ENCODE results near the gene KIR3DL2.
"Not testable (repeated sequence)": the region's sequence is repeated elsewhere in the genome, so short reads cannot be mapped to it uniquely, and the experiment has no call there.

The KIR3DL2 gene

GRCh38 chr19:54863459-54863858 lies 13.2 kb downstream of the KIR3DL2 start:
- not testable (repeated sequence) for DNase-seq (ENCODE audit: low read depth in 1 of 2, low spot score in 1 of 2)

DNA sequence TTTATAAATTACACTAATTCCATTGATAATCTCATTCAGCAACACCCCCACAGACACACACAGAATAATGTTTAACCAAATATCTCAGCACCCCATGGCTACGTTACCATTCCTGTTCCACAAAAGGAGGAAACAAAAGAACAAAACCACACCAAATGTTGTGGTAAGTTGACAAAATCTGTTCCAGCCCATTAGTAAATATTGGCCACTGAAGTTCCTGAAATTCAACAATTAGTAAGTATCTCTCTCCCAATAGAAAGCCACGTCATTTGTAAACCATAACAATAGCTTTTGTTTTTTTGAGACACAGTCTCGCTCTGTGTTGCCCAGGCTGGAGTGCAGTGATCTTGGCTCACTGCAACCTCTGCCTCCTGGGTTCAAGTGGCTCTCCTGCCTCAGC lies 21.5 kb downstream of the KIR3DL2 start:
- DNase-seq (ENCODE audit: low read depth in 1 of 2, low spot score in 1 of 2) = no peak

DNA sequence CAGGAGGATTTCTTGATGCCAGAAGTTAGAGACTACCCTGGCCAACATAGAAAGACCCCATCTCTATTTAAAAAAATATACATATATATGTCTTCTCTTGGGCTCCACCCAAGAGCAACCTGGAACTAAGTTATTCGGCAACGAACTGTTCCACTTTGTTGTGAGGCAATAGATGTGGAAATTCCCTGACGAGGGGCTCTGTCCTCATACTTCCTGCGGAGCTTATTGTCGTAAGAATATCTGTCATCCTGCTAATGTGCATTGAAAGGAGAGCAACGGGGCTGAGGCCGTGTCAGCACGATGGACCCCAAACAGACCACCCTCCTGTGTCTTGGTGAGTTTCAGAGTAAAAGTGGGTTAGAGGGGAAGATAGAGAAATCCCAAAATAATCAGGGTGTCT lies 23.7 kb downstream of the KIR3DL2 start, which contains the start of gene FCAR:
Gene FCAR (plus strand): TSS at position 246 of the 400 bp plus-strand sequence. CDS start 55 bp downstream, at position 301.
- no peak for DNase-seq (ENCODE audit: low read depth in 1 of 2, low spot score in 1 of 2)

DNA sequence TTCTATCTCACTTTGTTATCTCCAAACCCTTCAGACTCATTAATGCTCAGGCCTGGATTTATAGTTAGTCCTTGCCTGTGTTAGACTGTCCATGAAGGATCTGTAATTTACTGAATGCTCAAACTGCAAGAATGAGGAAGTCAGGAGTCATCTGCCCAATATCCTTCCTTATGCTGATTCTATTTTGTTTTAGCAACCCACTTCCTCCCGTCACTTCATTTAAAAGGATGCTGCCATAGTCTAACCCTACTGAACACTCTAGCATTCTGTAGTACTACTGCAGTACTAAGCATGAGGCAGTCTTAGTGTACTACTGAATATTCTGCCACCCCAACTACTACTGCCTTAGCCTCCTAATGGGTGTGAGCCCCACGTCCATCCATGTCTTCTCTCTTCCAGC lies 25.3 kb downstream of the KIR3DL2 start:
- DNase-seq (ENCODE audit: low read depth in 1 of 2, low spot score in 1 of 2) = no peak

- DNase-seq (ENCODE audit: low read depth in 1 of 2, low spot score in 1 of 2) = no peak
Observed at GRCh38 chr19:54877471-54877870, 27.2 kb downstream of the KIR3DL2 start.

DNA sequence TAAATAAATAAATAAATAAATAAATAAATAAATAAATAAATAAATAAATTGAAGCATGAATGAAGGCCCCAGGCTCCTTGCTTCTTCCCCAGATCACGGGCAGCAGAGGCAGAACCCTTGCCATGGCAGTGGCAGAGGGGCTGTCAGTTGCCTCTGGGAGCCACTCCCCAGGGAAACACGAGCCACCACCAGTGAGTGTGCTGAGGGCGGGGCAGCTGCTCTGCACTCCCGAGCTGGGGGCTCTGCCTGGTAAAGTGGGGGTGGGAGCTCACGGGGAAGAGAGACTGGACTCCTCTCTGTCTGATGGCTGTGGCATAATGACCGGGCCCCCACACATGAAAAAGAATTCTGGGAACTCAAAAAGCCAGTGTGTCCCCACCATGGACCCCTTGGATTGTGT lies 31.6 kb downstream of the KIR3DL2 start:
- DNase-seq (ENCODE audit: low read depth in 1 of 2, low spot score in 1 of 2) = no peak

GRCh38 chr19:54882758-54883157 lies 32.5 kb downstream of the KIR3DL2 start:
- no peak for DNase-seq (ENCODE audit: low read depth in 1 of 2, low spot score in 1 of 2)

DNA sequence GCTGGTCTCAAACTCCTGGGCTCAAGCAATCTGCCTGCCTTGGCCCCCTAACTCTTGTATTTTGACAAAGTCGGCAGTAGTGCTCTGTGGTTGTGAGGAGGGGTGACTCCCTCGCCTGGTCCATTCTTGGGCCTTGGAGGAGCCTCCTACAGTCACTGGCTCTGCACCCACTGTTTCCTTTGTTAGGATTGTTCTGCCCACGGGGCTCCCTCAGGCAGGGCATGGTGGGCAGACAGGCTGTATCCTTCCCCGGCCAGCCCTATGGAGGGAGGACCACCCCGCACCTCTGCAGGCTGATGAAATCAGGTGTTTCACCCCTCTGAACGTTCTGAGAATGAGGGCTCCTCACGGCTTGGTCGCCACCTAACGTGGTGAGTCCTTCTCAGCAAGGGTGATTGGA lies 33.0 kb downstream of the KIR3DL2 start:
- DNase-seq (ENCODE audit: low read depth in 1 of 2, low spot score in 1 of 2) = no peak

DNA sequence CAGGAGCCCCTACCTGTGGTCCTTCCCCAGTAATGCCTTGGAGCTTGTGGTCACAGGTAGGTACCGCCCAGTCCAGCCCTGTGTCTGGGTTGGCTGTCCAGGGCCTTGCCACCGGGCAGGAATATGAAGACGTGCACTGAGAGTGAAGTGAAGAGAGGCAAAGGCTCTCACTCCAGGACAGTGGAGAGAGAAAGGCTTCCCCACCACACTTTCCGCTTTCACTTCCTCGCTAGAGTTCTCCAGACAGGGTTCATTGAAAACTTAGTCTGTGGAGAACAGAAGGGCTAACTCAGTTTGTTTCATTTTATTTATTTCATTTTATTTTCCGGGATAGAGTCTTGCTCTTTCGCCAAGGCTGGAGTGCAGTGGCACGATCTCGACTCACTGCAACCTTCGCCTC lies 38.0 kb downstream of the KIR3DL2 start:
- DNase-seq (ENCODE audit: low read depth in 1 of 2, low spot score in 1 of 2) = no peak

GRCh38 chr19:54889566-54889965 lies 39.3 kb downstream of the KIR3DL2 start:
- no peak for DNase-seq (ENCODE audit: low read depth in 1 of 2, low spot score in 1 of 2)

DNA sequence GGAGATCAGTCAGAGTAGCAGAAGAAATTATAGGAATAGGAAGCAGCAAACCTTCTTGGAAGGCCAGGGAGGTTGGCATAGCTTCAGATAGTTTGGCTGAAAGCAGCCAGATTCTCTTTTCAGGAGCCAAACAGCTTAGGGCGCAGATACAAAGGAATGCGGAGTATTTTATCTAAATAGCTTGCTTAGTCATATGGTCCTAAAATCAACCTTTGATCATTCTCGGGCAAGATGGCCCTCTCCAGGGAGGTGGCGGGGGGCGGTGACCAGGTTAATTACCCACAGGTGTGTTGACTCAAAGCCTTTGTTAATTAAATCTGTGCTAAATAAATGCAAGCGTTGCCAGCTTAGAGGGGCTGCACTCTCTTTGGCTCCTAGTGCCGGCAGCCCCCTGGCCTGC lies 43.2 kb downstream of the KIR3DL2 start:
- no peak for DNase-seq (ENCODE audit: low read depth in 1 of 2, low spot score in 1 of 2)

- DNase-seq (ENCODE audit: low read depth in 1 of 2, low spot score in 1 of 2) = not testable (repeated sequence)
Observed at GRCh38 chr19:54894106-54894505, 43.9 kb downstream of the KIR3DL2 start.

DNA sequence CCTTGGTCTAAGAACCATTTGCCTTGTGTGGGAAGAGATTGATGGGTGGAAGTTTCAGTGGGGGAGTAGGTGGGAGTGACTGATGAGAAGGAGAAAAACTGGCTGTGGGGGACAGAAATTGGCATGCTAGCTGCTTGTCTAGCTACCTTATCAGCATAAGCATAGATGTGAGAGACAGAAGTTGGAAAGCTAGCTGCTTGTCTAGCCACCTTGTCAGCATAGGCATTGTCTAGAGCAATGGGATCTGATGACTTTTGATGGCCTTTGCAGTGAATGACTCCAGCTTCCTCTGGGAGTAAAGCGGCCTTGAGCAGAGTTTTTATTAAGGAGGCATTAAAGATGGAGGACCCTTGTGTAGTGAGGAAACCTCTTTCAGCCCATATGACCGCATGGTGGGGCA lies 45.8 kb downstream of the KIR3DL2 start:
- DNase-seq (ENCODE audit: low read depth in 1 of 2, low spot score in 1 of 2) = no peak

DNA sequence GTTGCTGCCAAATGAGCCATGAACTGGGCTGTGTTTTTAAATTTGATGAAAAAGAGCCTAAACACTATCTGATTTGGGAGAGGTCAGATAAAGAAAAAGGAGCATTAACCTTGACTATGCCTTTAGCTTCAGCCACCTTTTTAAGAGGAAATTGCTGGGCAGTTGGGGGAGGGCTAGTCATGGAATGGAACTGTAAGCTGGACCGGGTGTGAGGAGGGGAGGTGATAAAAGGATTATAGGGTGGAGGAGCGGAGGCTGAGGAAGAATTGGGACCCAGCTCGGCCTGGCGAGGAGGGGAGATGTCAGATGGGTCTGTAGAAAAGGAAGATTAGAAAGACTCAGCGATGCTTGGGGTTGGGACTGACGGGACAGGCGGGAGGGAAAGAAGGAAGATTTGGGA lies 48.4 kb downstream of the KIR3DL2 start:
- not testable (repeated sequence) for DNase-seq (ENCODE audit: low read depth in 1 of 2, low spot score in 1 of 2)

GRCh38 chr19:54899646-54900045 lies 49.4 kb downstream of the KIR3DL2 start:
- DNase-seq (ENCODE audit: low read depth in 1 of 2, low spot score in 1 of 2) = not testable (repeated sequence)

DNA sequence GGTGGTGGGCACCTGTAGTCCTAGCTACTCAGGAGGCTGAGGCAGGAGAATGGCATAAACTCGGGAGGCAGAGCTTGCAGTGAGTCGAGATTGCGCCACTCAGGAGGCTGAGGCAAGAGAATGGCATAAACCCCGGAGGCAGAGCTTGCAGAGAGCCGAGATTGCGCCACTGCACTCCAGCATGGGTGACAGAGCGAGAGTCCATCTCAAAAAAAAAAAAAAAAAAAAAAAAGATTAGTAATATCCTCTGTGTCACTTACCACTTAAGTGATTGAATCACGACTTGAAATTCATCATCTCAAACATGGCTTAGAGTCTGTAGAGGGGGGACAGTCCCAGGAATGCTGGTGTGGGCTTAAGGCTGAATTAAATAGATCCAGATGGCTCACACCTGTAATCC lies 50.9 kb downstream of the KIR3DL2 start:
- DNase-seq (ENCODE audit: low read depth in 1 of 2, low spot score in 1 of 2) = not testable (repeated sequence)

DNA sequence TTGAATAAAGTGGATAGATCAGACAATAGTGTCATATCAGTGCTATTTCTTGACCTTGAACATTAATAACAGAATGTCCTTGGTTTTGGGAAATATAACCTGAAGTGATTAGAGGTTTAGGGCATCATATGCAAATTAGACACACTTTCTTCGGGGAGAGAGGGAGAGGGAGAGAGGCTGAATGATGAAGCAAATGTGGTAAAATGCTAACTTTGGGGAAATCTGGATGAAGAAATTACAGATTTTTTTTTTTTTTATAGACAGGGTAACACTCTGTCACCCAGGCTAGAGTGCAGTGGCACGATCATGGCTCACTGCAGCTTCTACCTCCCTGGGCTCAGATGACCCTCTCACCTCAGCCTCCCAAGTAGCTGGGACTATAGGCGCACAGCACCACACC lies 51.8 kb downstream of the KIR3DL2 start:
- DNase-seq (ENCODE audit: low read depth in 1 of 2, low spot score in 1 of 2) = no peak

- no peak for DNase-seq (ENCODE audit: low read depth in 1 of 2, low spot score in 1 of 2)
Observed at GRCh38 chr19:54903303-54903702, 53.1 kb downstream of the KIR3DL2 start.

DNA sequence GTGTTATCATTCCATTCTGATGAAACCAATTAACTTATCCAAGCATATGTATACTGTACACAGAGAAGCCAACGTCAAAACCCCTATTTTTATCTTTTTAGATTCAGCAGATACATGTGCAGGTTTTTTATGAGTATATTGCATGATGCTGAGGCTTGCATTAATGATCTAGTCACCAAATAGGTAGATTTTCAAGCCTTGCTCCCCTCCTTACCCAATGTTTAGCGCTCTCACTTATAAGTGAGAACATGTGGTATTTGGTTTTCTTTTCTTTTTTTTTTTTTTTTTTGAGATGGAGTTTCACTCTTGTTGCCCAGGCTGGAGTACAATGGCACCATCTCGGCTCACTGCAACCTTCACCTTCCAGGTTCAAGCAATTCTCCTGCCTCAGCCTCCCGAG lies 54.0 kb downstream of the KIR3DL2 start:
- DNase-seq (ENCODE audit: low read depth in 1 of 2, low spot score in 1 of 2) = not testable (repeated sequence)

GRCh38 chr19:54905421-54905802 lies 55.2 kb downstream of the KIR3DL2 start:
- no peak for DNase-seq (ENCODE audit: low read depth in 1 of 2, low spot score in 1 of 2)

GRCh38 chr19:54905803-54906511 lies 55.7 kb downstream of the KIR3DL2 start, which contains the start of gene NCR1:
NCR1 (plus strand) TSS chr19:54906148; CDS start chr19:54906188, 40 bp downstream.
- no peak for DNase-seq (ENCODE audit: low read depth in 1 of 2, low spot score in 1 of 2)

GRCh38 chr19:54906819-54907218 lies 56.6 kb downstream of the KIR3DL2 start:
- DNase-seq (ENCODE audit: low read depth in 1 of 2, low spot score in 1 of 2) = no peak

GRCh38 chr19:54907899-54908298 lies 57.7 kb downstream of the KIR3DL2 start:
- DNase-seq (ENCODE audit: low read depth in 1 of 2, low spot score in 1 of 2) = not testable (repeated sequence)

Measured in stimulated activated CD4-positive, alpha-beta T cell treated with anti-CD3 and anti-CD28 coated beads, Interleukin-15, amount 100 ng/mL, for 1 hour (primary cell).